HPDE6-E6E7 (cell line): ENCODE data around the gene COL23A1.

Source experiments
- DNase-seq: peaks from one replicate; pipeline ENCODE4 v3.0.0; 2011; ENCODE audit warnings: missing footprints; ENCODE audit errors: extremely low spot score

Gene COL23A1

DNA sequence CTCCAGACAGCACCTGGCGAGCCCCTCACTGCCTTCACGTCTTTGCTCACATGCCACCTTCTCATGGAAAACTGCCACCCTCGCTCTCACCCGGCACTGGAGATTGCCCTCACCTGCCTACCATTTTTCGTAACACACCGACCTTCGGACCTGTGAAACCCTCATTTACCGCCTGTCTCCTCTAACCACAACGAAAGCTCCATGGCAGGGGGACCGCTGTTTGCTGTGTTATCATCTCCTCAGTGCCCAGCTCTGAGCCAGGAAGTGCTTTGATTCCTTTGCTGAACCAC, 248.4 kb downstream of the COL23A1 start:
- DNase-seq: no peak

DNA sequence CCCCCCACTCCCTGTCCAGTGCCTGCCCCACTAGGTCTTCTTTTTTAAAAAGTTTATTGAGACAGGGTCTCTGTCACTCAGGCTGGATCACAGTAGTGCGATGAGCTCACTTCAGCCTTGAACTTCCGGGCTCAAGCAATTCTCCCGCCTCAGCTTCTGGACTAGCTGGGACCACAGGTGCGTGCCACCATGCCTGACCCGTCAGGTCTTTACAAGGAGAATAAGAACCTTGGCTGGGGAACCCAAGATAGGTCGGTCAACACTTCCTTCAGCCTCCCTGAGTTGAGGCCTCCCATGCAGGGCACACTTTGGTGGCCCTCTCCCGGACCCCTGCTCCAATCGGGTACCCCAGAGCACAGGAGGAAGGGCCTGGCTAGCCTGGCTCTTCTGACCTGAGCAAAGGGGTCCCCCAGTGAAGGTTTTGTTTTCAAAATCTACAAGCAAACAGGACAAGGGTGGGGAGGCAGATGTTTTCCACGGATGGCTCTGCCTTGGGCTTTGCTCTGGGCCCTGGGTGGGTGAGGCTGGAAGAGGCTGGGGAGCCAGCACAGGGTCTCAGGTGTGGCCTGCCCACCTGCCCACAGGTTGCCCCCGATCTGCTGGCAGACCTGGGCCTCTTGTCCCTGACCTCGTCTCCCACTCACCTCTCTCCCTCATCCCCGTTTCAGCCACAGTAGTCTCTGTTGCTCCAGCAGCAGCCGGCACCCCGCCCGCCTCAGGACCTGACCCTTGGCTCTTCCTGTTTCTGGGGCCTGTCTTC, 248.9 kb downstream of the COL23A1 start:
- no peak for DNase-seq

DNA sequence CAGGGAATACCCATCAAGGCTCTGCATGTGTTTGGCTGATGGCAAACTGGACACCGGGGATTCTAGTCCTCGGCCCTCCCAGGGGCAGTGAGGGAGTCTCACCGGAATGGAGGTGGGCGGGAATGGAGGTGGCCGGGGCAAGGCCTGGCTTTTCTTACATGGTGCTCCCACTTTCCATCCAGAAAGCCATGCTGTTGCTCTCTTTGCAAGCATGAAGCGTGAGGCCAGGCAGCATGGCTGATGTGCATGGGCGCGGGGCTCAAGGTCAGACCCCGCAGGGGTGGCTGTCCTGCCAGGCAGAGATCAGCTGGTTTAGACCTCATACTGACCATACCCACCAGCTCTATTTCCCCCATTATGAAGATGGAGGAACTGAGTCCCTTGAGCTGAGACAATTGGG, 249.6 kb downstream of the COL23A1 start:
- no peak for DNase-seq

DNA sequence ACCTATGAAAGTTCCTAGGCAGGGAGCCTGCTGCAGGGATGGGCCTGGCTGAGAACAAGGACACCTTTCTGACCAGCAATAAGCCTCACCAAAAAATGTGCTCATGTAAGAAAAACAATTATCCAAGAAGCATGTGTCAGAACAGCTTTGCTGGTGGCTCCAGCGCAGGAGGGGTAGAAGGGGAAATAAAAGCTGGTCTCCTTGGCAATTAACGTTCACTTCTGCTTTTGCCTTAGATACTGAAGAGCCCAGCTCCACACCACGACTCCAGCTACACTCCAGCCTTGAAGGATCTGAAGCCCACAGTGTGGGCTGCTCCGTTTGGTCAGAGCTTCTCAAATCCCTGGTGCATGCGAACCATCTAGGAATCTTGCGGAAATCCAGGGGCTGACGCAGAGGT, 250.0 kb downstream of the COL23A1 start:
- DNase-seq: no peak

DNA sequence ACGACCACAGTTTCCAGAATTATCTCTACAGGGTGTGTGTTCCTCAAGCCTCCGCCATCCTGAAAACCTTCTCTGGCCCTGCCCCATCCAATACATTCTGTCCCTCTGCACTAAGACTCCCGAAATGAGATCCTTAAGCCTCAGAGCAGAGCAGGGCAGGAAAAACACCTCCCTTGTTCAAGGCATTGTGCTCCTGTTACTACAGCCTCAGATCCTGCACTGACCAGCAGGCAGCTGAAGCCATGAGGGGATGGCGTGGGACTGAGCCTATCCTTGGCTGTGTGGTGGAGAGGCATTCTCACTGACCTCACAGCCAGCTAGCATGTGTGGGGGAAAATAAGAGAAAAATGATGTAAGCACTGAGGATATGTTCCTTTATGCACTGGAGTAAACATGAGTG, 250.9 kb downstream of the COL23A1 start:
- no peak for DNase-seq

DNA sequence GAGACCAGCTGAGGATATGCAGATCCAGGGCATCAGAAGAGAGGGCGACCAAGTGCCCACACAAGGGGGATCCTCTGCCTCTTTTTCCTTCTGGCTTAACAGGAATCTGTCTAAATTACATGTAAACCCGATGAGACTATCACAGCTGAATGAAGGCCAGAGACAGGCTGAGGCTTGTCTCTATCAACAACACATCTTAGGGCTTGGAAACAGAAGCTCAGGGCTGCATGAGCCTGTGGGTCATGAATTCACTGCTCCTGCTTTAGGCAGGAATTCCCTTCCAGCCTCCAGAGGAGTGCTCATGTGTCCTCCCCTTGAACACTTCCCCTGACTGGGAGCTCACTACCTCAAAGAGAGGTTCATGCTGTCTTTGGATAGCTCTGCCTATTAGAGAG, 251.4 kb downstream of the COL23A1 start:
- DNase-seq: peak; percentile 52

DNA sequence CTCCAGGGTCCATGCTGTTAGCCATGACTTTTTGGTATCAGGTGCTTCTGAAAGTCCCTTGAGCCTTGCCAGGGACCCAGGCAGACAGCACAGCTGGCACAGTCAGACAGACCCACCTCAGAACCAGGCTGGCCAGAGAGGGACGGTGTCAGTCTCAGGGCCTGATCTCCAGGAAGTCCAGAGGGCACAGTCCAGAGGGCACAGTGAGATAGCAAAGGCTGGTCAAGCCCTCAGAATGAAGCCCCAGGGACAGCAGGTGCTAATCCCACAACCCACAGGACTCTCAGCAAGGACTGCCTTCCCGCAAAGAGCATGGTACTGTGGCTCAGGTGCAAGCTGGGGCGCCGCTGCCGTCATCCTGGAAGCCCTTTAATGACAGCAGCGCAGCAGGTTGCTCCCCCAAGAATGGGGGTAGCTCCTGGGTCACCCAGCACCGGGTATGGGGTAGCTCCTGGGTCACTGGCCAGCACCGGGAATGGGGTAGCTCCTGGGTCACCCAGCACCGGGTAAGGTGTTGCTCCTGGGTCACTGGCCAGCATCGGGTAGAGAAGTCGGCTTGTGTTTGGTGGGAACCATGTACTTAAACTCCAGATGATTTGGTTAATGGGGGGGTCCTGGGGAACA, 252.0 kb downstream of the COL23A1 start:
- DNase-seq: no peak

DNA sequence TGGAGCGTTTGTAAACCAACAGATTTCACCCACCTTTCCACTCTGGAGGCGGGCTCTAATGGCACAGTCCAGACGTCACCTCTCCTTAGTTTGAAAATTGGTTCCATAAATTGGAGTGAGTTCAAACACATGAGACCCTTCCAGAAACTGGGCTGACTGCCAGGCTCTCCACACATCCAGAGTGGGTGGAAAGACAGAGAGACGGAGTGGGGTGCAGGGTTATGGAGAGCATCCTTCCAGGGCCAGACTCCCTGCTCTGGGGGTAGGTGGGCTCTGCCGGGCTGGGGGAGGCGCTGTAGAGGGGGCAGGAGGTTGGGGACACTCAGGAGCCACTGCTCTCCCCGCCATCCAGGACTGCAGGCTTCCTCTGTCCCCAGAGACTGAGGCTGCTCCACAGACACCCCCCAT, 252.9 kb downstream of the COL23A1 start:
- DNase-seq: no peak

DNA sequence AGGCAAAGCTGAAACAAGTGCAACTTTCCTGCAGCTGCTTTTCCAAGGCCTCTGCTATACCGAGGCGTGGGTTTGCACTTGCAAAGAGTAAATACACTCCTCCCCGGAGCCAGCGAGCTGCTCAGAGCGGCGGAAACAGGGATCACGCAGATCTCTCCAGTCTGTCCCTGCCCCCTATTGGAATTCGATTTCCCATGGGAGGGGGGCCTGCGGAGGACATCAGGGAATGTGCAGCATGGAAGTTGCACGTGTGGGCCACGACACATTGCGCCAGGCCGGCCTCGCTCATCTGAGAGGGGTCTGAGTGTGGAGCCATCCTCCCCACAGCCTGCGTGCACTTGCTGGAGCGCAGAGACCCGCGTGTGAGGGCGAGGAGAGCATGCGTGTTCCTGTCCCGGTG, 253.3 kb downstream of the COL23A1 start:
- DNase-seq: no peak

DNA sequence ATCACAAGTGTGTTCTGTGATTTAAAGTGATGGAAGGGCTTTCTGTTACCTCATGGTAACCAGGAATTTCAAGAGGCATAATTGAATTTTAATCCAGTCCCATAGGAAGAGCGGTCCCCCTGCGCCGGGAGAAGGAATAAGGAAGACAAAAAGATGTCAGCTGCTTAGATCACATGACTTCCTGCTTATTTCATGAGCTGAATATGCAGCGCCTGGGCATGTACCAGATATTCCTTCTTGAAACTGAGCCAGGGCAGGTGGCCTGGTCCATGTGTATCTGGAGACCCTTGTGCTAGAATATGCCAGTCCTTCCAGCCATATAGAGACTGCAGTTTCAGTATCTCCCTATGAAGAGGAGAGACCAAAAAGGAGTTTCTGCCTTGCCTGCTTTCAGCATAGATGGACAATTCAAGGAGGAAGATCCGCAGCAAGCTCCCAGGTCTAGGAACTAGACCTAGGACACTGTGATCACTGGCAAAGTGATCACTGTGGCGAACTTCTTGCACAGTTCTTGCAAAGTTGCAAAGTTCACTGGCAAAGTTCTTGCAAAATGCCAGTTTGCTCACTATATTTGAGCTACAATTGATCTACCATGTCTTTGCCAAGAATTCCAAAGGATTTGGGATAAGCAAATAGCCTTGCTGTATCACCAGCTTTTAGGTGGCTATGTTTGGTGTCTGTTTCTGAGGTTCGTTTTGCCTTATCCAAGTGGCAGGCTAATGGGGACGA, 254.7 kb downstream of the COL23A1 start:
- DNase-seq: no peak

DNA sequence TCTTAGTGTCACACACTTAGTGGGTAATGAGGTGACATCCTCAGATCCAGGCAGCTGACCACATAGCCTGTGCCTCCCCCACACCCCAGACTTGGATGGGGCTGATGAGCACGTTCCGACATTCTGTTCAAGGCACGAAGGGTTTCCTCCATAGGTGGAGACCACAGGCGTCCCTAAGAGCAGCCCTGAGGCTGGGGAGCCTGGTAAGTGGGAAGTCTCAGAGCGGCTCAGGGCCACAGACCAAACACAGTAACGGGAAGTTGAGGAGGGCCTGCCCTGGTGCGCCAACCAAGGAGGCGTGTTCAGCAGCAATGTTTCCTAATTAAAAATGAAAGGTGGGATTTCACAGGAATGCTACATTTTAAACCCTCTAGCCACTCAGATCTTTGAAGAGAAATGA, 255.3 kb downstream of the COL23A1 start:
- DNase-seq: no peak

DNA sequence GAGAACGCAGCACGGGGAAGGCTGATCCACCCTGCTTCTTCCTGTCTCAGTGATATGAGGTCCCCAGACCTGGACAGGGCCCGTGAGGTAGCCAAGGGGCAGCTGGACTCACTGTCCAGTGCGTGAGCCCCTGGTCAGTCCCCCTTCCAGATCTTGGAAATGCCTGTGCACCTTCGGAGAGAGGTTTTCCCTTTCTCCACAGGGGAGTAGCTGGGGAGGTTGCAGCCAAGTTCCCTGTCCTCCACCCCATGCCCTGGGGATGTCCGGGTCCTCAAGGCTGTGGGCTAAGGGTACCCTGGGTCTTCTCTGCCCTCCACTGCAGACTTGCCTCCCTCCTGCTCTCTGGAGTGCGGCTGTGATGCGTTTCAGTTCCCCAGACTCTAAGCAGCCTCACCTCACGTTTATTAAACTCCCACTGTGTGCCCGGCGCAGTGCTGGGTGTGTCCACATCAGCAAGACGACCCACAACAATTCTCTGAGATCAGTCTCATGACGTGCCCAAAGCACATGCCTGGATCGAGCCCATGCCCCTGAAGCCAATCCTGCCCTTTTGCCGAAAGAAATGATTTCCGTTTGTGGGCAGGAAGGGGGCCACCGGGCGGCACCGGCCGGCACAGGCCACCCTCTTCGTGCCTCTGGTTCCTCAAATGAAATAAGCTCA, 256.2 kb downstream of the COL23A1 start:
- no peak for DNase-seq

DNA sequence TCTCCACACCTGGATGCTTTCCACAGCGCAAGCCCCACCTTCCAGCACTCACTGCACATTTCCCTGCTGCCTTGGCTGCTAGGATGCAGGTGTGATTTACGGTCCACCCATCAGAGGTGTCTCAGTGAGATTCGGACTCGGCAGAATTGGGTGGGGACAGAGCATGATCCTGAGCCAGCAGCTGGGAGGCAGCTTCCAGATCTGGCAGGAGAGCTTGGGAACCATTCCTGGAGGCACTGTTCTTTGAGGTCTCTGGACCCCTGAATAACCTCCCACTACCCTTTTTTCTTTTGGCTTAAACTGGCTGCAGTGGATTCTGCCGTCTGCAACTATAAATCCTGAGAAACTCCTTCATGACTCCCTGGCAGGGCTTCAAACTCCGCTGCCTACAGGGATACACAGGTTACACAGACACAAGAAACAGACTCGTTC, 258.0 kb downstream of the COL23A1 start:
- DNase-seq: no peak

DNA sequence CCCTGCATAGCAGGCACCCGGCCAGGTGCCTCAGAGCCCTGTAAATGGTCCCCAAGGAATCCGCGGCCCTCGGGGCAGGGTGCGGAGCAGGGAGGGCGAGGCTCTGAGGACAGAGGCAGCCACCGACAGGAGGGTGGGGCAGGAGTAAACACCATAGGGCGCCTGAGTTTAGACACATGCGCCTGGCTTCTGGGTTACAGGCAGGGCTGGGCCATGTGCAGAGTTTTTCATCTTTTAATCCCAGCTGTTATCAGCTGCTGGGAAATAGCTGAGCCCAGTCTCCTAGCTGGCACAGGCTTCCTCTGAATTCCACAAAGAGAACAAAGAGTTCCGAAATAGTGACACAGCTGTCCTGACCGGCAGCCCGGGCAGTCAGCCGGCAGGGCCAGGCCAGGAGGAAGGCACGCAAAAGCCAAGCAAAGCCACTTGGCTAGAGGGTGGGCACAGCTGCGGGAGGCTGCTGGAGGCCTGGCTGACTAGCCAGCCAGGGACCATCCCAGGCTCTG, 258.6 kb downstream of the COL23A1 start:
- no peak for DNase-seq

DNA sequence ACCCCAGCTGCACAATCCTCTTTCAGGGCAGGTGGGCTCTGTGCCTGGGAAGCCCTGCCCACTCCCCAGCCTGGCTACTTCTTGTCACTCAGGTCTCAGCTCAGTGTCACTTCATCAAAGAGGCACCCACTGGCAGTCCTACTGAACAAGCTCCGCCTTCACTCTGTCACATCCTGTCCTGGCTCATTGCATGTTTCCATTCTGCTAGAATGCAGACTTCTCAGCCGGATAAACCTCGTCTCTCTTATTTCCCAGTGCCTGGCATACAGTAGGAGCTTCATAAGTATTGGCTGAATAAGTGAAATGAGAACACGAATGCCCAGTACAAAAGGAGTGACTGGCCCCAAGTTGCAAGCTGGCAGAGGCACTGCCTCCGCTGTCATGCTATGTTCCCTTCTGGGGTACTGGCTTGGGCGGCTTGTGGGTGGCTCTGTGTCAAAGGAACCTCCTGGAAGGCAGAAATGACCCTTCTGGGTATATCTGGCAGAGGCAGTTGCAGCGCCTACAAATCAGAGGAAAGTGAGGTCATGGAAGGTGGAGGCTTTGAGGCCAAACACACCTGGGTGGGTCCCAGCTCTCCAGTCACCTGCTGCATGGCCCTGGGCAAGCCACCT, 259.3 kb downstream of the COL23A1 start:
- no peak for DNase-seq

DNA sequence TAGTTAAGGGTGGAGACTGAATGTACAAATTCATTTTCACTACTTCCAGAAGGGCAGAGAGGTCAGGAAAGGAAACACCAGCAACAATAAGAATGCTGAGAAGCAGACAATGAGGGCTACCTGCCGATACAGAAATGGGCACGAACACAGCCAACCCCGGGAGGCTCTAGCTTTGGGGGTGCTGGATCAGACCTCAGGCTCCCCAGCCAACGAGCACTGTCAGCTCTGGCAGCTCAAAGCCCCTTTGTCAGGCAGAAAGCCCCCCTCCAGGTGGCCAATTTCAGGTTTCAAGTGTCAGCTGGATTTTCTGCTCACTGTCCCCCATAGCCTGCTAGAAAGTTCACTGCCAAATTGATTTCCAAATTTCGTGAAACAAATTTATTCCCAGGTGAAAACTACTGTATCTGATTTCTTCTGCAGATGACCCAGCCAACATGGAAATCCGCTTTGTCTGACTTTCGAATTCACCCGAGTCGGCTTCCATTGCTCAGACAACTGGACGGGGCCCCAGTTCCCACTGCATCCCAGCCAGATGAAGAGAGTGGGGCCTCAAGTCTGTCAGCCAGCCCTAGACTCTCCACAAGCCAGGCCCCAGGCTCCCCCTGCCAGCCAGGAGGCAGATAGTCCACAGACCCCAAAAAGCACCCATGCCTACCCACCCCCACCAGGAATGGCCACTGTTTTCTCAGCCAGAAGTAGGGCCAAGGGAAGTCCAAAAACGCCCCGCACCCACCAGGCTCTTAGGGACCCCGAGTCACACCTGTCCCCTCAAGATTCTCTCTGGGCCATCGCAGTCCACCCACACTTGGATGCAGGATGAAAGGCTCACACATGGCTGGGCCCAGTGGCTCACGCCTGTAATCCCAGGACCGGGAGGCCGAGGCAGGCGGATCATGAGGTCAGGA, 261.1 kb downstream of the COL23A1 start:
- DNase-seq: no peak

DNA sequence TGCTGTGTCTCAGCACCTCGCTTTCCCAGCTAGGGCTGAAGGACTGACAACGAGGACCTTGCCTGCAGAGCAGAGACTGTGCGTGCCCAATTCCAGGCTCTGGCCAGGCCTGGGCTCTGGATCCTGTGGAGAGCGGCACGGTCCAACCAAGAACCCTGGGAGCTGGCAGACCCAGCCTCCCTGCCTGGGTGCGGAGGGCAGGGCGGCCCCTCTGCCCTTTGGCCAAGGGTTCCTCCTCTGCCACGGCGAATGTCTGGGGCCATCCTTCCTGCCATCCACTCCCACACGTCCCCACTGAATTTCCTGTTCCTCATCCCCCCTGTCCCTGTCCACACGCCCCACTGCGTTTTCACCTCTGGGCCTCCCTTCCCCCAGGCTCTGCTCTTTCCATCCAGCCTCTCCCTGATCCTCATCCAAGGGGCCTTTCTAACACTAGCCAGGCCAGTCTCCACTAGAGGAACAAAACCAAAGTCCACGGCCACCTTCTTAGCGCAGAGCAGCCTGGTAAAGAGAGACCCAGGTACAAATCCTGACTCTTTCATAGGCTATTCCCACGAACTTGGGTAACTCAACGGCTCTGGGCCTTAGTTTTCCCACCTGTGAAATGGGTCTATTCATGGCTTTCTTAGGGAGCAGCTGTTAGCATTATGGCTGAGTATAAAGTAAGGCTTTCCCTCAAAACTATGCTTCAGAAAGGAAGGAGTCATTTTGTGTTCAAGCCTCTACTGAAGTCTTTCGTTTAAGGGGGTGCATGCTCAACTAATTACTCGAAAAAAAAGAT, 262.1 kb downstream of the COL23A1 start:
- no peak for DNase-seq

DNA sequence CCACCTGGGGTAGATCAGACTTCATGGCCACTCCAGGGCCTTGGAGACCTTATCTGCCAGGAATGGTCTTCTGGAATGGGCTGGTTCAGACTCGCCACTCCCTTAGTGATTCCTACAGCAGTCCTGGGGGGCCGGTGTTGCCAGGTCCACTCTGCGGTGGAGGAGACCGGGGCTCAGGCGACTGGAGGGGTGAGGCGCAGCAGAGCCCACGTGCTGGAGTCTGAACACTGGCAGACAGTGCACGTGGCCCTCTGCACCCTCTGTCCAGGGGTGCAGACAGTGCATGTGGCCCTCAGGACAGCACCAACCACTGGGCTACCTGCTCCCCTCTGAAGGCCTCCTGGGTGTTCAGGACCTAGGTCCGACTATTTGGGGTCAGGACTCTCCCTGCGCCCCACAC, 262.7 kb downstream of the COL23A1 start:
- no peak for DNase-seq

DNA sequence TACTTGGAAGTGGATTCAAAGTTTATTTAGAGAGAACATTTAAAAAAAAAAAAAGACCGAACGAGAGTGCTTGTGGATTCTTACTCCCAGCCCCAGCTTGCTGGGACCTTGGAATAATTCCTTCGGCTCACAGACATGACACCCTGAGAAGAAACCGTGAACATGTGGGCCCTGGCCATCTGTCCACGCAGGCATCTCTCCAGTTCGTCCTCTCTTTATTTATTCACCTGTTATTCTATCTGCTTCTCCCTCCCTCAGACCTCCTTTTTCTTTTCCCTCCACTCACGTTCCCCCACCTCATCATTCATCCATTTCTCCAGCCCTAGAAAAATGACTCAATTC, 263.8 kb downstream of the COL23A1 start:
- DNase-seq: no peak

DNA sequence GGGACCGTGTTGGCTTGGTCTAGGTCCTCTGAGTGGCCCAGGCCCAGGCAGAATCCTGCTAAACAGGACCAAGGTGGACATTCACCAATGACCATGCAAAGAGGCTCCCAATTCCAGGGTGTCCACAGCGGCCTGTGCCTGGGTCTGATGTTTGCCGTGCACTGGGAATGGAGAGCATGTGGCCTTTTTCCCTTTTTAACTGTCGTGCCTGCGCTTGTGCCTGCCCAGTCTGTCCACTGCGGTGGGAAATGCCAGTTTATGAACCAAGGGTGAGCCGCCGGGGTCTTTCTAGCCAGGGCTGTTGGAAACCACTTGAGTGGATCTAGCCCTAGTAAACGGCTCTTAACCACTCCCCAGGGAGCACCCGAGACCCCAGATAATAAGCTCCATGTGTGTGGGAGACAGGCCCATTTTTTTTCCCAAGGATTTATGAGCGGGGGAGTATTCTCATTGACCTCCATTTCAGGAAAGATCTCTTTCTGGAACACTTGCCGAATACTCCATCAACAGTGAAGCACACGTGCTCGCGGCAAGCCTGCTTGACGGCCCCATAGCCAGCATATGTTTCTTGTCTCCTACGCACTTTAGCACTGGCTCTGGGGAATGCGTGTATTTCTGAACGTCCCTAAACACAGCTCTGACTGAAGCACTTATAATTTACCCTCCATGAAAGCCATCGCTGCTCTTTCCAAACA, 264.4 kb downstream of the COL23A1 start:
- no peak for DNase-seq
